Posterior vena cava (tissue), 2 donors: ENCODE results near the gene SH2D3A. TPM values are rescaled to one million over a fixed set of nuclear protein-coding genes. Genes with fewer than 3 reads are reported as not detected.

Experiments used
- DNase-seq: peaks from one replicate; pipeline ENCODE4 v3.0.0-alpha.2; 2020; ENCODE audit warnings: low spot score
- intact Hi-C, 2 donors: fragments of 100-400 bp; cut with DNase I; formaldehyde crosslinking; loops; one replicate each; pipeline versions ENCODE4 v1.14.1 to v1.14.2; 2022 to 2023
- total RNA-seq, 2 donors: library from RNA; stranded (reverse); fragmentation: NEBNext Ultra II Directional; extraction: Animal tissue kit (Norgen Biotek cat#: 25700); gene quantifications; one replicate each; pipeline ENCODE4 v1.2.1, GENCODE V29; 2021
- donor health status: DM: yes; HTN: yes; CAD: no.
- donor health status: DM: yes; HTN: yes; CAD: no.

SH2D3A gene
- total RNA-seq, 2 donors from 2014 or later: 0.37 to 0.52 TPM

- no peak for DNase-seq
- intact Hi-C loops: no loop called here
These were observed 37.6 kb downstream of the SH2D3A start for GRCh38 chr19:6729573-6730152.

GRCh38 chr19:6728346-6728745 lies 38.9 kb downstream of the SH2D3A start:
- no peak for DNase-seq
- intact Hi-C loops: no loop called here

- DNase-seq: no peak
- intact Hi-C loops: no loop called here
These were observed 41.6 kb downstream of the SH2D3A start for GRCh38 chr19:6725513-6726231.

- DNase-seq: peak; percentile 66
- intact Hi-C loops: no loop called here
These were observed 42.4 kb downstream of the SH2D3A start for GRCh38 chr19:6724631-6725492.

GRCh38 chr19:6723738-6724137 lies 43.5 kb downstream of the SH2D3A start:
- DNase-seq: peak; percentile 40
- intact Hi-C loops: no loop called here

GRCh38 chr19:6723108-6723618 lies 44.1 kb downstream of the SH2D3A start:
- intact Hi-C loops: no loop called here
- peak; percentile 79 for DNase-seq

GRCh38 chr19:6721773-6722172 lies 45.5 kb downstream of the SH2D3A start:
- intact Hi-C loops: no loop called here

GRCh38 chr19:6721138-6721474 lies 46.1 kb downstream of the SH2D3A start:
- intact Hi-C loops: no loop called here
- no peak for DNase-seq

More at GRCh38 chr19:6721773-6722172, 45.5 kb downstream of the SH2D3A start:
- DNase-seq: no peak

- intact Hi-C loops: no loop called here
- DNase-seq: peak; percentile 87
These were observed 46.7 kb downstream of the SH2D3A start, which contains the start of gene C3 for GRCh38 chr19:6720369-6721137. Gene C3, minus strand, starts transcription at chr19:6720650. Its CDS starts 61 bp downstream, at chr19:6720589.

GRCh38 chr19:6719992-6720368 lies 47.3 kb downstream of the SH2D3A start:
- DNase-seq: no peak

GRCh38 chr19:6719540-6719861 lies 47.7 kb downstream of the SH2D3A start:
- DNase-seq: no peak

More at GRCh38 chr19:6719992-6720368, 47.3 kb downstream of the SH2D3A start:
- intact Hi-C loops: no loop called here

GRCh38 chr19:6718741-6719539 lies 48.3 kb downstream of the SH2D3A start:
- intact Hi-C loops: no loop called here
- peak; percentile 80 for DNase-seq

More at GRCh38 chr19:6719540-6719861, 47.7 kb downstream of the SH2D3A start:
- intact Hi-C loops: no loop called here

- DNase-seq: peak; percentile 80
These were observed 49.0 kb downstream of the SH2D3A start for GRCh38 chr19:6718111-6718740.

GRCh38 chr19:6717441-6717971 lies 49.7 kb downstream of the SH2D3A start:
- intact Hi-C loops: no loop called here
- DNase-seq: no peak

More at GRCh38 chr19:6718111-6718740, 49.0 kb downstream of the SH2D3A start:
- intact Hi-C loops: no loop called here

GRCh38 chr19:6717036-6717435 lies 50.2 kb downstream of the SH2D3A start:
- peak; percentile 78 for DNase-seq
- intact Hi-C loops: no loop called here

- intact Hi-C loops: no loop called here
- no peak for DNase-seq
These were observed 50.6 kb downstream of the SH2D3A start for GRCh38 chr19:6716610-6716970.

GRCh38 chr19:6714749-6715555 lies 52.3 kb downstream of the SH2D3A start:
- intact Hi-C loops: no loop called here
- DNase-seq: peak; percentile 41
